Measurements from ENCODE around the gene IFNL1.
"Not testable (repeated sequence)": the region's sequence is repeated elsewhere in the genome, so short reads cannot be mapped to it uniquely, and the experiment has no call there.

The IFNL1 gene

GRCh38 chr19:39270036-39270871 is 26.0 kb upstream of the IFNL1 start:
- Mint-ChIP-seq H3K4me3 (no peak overlapping the region), H3K36me3 (ENCODE audit: low read depth) (no peaks in the 10 kb centered on the region), H3K27me3 (ENCODE audit: low read depth) (peaks cover 40% of the 10 kb centered on the region), H3K9me3 (no peaks in the 10 kb centered on the region), H3K4me1 (no peaks in the 10 kb centered on the region), H3K27ac (no peak overlapping the region)
- TF ChIP-seq, protein P1, sequence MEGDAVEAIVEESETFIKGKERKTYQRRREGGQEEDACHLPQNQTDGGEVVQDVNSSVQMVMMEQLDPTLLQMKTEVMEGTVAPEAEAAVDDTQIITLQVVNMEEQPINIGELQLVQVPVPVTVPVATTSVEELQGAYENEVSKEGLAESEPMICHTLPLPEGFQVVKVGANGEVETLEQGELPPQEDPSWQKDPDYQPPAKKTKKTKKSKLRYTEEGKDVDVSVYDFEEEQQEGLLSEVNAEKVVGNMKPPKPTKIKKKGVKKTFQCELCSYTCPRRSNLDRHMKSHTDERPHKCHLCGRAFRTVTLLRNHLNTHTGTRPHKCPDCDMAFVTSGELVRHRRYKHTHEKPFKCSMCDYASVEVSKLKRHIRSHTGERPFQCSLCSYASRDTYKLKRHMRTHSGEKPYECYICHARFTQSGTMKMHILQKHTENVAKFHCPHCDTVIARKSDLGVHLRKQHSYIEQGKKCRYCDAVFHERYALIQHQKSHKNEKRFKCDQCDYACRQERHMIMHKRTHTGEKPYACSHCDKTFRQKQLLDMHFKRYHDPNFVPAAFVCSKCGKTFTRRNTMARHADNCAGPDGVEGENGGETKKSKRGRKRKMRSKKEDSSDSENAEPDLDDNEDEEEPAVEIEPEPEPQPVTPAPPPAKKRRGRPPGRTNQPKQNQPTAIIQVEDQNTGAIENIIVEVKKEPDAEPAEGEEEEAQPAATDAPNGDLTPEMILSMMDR (IDR thresholded peaks at IDR 0.05; ENCODE audit: unreplicated experiment in 3 of 3) = no peak

- peaks cover 33% of the 10 kb centered on the region for H3K27me3 Mint-ChIP-seq (ENCODE audit: low read depth)
- not testable (repeated sequence) for H3K4me3 Mint-ChIP-seq; H3K9me3 Mint-ChIP-seq; H3K27ac Mint-ChIP-seq; H3K4me1 Mint-ChIP-seq; H3K36me3 Mint-ChIP-seq (ENCODE audit: low read depth)
Measured at GRCh38 chr19:39273859-39274258, 22.3 kb upstream of the IFNL1 start.

GRCh38 chr19:39275578-39275977 is 20.6 kb upstream of the IFNL1 start:
- H3K4me1 Mint-ChIP-seq = no peaks in the 10 kb centered on the region
- no peak overlapping the region for H3K4me3 Mint-ChIP-seq
- no peak overlapping the region for H3K27ac Mint-ChIP-seq
- TF ChIP-seq, protein P1 (IDR thresholded peaks at IDR 0.05; ENCODE audit: unreplicated experiment in 3 of 3) = no peak
- H3K9me3 Mint-ChIP-seq = peaks cover 3% of the 10 kb centered on the region
- H3K27me3 Mint-ChIP-seq (ENCODE audit: low read depth) = peaks cover 30% of the 10 kb centered on the region
- no peaks in the 10 kb centered on the region for H3K36me3 Mint-ChIP-seq (ENCODE audit: low read depth)

- peaks cover 3% of the 10 kb centered on the region for H3K9me3 Mint-ChIP-seq
- no peak overlapping the region for H3K27ac Mint-ChIP-seq
- H3K4me3 Mint-ChIP-seq = no peak overlapping the region
- H3K27me3 Mint-ChIP-seq (ENCODE audit: low read depth) = peaks cover 34% of the 10 kb centered on the region
- TF ChIP-seq, protein P1 (IDR thresholded peaks at IDR 0.05; ENCODE audit: unreplicated experiment in 3 of 3) = no peak
- H3K36me3 Mint-ChIP-seq (ENCODE audit: low read depth) = no peaks in the 10 kb centered on the region
- H3K4me1 Mint-ChIP-seq = no peaks in the 10 kb centered on the region
Measured at GRCh38 chr19:39276740-39277139, 19.5 kb upstream of the IFNL1 start.

GRCh38 chr19:39277598-39277997 is 18.6 kb upstream of the IFNL1 start:
- no peak overlapping the region for H3K4me3 Mint-ChIP-seq
- no peak overlapping the region for H3K27ac Mint-ChIP-seq
- H3K4me1 Mint-ChIP-seq = no peaks in the 10 kb centered on the region
- H3K9me3 Mint-ChIP-seq = peaks cover 8% of the 10 kb centered on the region
- peaks cover 34% of the 10 kb centered on the region for H3K27me3 Mint-ChIP-seq (ENCODE audit: low read depth)
- TF ChIP-seq, protein P1 (IDR thresholded peaks at IDR 0.05; ENCODE audit: unreplicated experiment in 3 of 3) = no peak
- no peaks in the 10 kb centered on the region for H3K36me3 Mint-ChIP-seq (ENCODE audit: low read depth)

DNA sequence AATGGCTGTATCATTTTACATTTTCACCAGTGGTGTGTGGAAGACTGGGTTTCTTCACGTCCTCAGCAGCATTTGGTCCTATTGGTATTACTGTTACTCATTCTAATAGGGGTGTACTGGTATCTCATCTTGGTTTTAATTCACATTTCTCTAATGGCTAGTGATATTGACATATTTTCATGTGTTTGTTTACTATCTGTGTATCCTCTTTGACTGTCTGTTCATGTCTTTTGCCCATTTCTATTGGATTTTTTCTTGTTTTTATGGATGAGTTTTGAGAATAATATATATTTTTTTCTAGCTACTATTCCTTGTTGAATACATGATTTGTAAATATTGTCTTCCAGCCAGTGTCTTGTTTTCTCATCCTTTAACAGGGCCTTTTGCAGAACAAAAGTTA is 14.2 kb upstream of the IFNL1 start:
- Mint-ChIP-seq H3K27me3 (ENCODE audit: low read depth) (peaks cover 30% of the 10 kb centered on the region), H3K27ac (no peak overlapping the region), H3K4me3 (no peak overlapping the region), H3K4me1 (no peaks in the 10 kb centered on the region), H3K36me3 (ENCODE audit: low read depth) (no peaks in the 10 kb centered on the region), H3K9me3 (peaks cover 17% of the 10 kb centered on the region)
- TF ChIP-seq, protein P1 (IDR thresholded peaks at IDR 0.05; ENCODE audit: unreplicated experiment in 3 of 3) = no peak

Data from nephron (organoid).